H1 (cell line): ENCODE results near the gene SEZ6L. TPM values are rescaled to one million over a fixed set of nuclear protein-coding genes. Genes with fewer than 3 reads are reported as not detected.

ENCODE experiments used
- CTBP2 ChIP-seq: IDR thresholded peaks from 2 replicates; pipeline ENCODE4 v1.7.0; 2011; ENCODE audit warnings: borderline replicate concordance, mild to moderate bottlenecking, moderate library complexity, mixed read lengths, low read length; ENCODE audit not compliant: insufficient read depth, insufficient read length
- EZH2 ChIP-seq: fragments of 200-600 bp; sonication (generic); IDR thresholded peaks from 2 replicates; pipeline ENCODE4 v1.7.1; 2012; ENCODE audit warnings: low read depth, mild to moderate bottlenecking, moderate library complexity, low read length, inconsistent platforms; ENCODE audit not compliant: severe bottlenecking
- FOSL1 ChIP-seq: IDR thresholded peaks from 2 replicates; pipeline ENCODE4 v1.6.1; 2011; ENCODE audit warnings: mild to moderate bottlenecking, low read depth, low read length, moderate library complexity; ENCODE audit not compliant: insufficient read depth
- KDM1A ChIP-seq: fragments of 200-600, 300-600 bp; sonication (generic); IDR thresholded peaks from 2 replicates; pipeline ENCODE4 v1.7.1; 2016; ENCODE audit warnings: mild to moderate bottlenecking, low read length, borderline replicate concordance
- MAX ChIP-seq: IDR thresholded peaks from 2 replicates; pipeline ENCODE4 v1.6.1; 2012; ENCODE audit warnings: inconsistent platforms
- RAD21 ChIP-seq, 2 experiments: IDR thresholded peaks in 1 of 2; conservative IDR thresholded peaks in 1 of 2; 2 replicates each; pipeline ENCODE4 v1.6.1; 2011; ENCODE audit warnings: low read depth in 2 of 2, low read length in 2 of 2, improper control_type of control experiment in 1 of 2, inconsistent platforms in 1 of 2, mild to moderate bottlenecking in 1 of 2, moderate library complexity in 1 of 2
- SP2 ChIP-seq: IDR thresholded peaks from 2 replicates; pipeline ENCODE4 v1.6.1; 2012; ENCODE audit warnings: mild to moderate bottlenecking, low read length, inconsistent platforms
- polyA plus RNA-seq, 7 experiments: library from polyadenylated mRNA; depleted of rRNA in 3 of 7; stranded (reverse) in 5 of 7; unstranded in 2 of 7; fragments of >200 nt in 5 of 7; fragments of 200-250 nt in 2 of 7; gene quantifications; 1 replicate in 5 of 7; 2 replicates in 1 of 7; 4 replicates in 1 of 7; pipeline versions ENCODE4 v1.2.1 to v1.2.3, GENCODE V29; 2011 to 2013; ENCODE audit warnings: missing spikeins in 2 of 7, mixed read lengths in 2 of 7
- total RNA-seq: library from RNA; stranded (reverse); fragmentation: NEBNext Ultra II Directional; extraction: Animal tissue kit (Norgen Biotek cat#: 25700); gene quantifications from 2 replicates; pipeline ENCODE4 v1.2.1, GENCODE V29; 2021
- TF ChIP-seq, protein P1 (sequence below): fragments of 300-600 bp; sonication (generic); IDR thresholded peaks from 2 replicates; pipeline ENCODE4 v1.7.1; 2012; ENCODE audit warnings: low read length, moderate library complexity, mild to moderate bottlenecking, inconsistent platforms; ENCODE audit not compliant: insufficient replicate concordance

Gene SEZ6L
- total and polyA plus RNA-seq, 2 of the 8 experiments (the other 6 are each of a cell fraction or from before 2014, with no cell fraction given): 0.06 to 0.33 TPM

GRCh38 chr22:26210334-26210733 is 41.1 kb downstream of the SEZ6L start (continued):
- TF ChIP-seq, protein P1, sequence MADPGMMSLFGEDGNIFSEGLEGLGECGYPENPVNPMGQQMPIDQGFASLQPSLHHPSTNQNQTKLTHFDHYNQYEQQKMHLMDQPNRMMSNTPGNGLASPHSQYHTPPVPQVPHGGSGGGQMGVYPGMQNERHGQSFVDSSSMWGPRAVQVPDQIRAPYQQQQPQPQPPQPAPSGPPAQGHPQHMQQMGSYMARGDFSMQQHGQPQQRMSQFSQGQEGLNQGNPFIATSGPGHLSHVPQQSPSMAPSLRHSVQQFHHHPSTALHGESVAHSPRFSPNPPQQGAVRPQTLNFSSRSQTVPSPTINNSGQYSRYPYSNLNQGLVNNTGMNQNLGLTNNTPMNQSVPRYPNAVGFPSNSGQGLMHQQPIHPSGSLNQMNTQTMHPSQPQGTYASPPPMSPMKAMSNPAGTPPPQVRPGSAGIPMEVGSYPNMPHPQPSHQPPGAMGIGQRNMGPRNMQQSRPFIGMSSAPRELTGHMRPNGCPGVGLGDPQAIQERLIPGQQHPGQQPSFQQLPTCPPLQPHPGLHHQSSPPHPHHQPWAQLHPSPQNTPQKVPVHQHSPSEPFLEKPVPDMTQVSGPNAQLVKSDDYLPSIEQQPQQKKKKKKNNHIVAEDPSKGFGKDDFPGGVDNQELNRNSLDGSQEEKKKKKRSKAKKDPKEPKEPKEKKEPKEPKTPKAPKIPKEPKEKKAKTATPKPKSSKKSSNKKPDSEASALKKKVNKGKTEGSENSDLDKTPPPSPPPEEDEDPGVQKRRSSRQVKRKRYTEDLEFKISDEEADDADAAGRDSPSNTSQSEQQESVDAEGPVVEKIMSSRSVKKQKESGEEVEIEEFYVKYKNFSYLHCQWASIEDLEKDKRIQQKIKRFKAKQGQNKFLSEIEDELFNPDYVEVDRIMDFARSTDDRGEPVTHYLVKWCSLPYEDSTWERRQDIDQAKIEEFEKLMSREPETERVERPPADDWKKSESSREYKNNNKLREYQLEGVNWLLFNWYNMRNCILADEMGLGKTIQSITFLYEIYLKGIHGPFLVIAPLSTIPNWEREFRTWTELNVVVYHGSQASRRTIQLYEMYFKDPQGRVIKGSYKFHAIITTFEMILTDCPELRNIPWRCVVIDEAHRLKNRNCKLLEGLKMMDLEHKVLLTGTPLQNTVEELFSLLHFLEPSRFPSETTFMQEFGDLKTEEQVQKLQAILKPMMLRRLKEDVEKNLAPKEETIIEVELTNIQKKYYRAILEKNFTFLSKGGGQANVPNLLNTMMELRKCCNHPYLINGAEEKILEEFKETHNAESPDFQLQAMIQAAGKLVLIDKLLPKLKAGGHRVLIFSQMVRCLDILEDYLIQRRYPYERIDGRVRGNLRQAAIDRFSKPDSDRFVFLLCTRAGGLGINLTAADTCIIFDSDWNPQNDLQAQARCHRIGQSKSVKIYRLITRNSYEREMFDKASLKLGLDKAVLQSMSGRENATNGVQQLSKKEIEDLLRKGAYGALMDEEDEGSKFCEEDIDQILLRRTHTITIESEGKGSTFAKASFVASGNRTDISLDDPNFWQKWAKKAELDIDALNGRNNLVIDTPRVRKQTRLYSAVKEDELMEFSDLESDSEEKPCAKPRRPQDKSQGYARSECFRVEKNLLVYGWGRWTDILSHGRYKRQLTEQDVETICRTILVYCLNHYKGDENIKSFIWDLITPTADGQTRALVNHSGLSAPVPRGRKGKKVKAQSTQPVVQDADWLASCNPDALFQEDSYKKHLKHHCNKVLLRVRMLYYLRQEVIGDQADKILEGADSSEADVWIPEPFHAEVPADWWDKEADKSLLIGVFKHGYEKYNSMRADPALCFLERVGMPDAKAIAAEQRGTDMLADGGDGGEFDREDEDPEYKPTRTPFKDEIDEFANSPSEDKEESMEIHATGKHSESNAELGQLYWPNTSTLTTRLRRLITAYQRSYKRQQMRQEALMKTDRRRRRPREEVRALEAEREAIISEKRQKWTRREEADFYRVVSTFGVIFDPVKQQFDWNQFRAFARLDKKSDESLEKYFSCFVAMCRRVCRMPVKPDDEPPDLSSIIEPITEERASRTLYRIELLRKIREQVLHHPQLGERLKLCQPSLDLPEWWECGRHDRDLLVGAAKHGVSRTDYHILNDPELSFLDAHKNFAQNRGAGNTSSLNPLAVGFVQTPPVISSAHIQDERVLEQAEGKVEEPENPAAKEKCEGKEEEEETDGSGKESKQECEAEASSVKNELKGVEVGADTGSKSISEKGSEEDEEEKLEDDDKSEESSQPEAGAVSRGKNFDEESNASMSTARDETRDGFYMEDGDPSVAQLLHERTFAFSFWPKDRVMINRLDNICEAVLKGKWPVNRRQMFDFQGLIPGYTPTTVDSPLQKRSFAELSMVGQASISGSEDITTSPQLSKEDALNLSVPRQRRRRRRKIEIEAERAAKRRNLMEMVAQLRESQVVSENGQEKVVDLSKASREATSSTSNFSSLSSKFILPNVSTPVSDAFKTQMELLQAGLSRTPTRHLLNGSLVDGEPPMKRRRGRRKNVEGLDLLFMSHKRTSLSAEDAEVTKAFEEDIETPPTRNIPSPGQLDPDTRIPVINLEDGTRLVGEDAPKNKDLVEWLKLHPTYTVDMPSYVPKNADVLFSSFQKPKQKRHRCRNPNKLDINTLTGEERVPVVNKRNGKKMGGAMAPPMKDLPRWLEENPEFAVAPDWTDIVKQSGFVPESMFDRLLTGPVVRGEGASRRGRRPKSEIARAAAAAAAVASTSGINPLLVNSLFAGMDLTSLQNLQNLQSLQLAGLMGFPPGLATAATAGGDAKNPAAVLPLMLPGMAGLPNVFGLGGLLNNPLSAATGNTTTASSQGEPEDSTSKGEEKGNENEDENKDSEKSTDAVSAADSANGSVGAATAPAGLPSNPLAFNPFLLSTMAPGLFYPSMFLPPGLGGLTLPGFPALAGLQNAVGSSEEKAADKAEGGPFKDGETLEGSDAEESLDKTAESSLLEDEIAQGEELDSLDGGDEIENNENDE: no peak
- TF ChIP-seq CTBP2 (no peak), MAX (no peak), SP2 (no peak), EZH2 (no peak), FOSL1 (no peak), RAD21 (IDR thresholded peaks at IDR 0.05 in 1 of 2, conservative IDR thresholded peaks at IDR 0.05 in 1 of 2; ENCODE audit: low read depth in 2 of 2, low read length in 2 of 2) (no peak), KDM1A (no peak)
- TF ChIP-seq, all 59 proteins: peak for 0
